Esophagus squamous epithelium (tissue), 5 donors: Measurements from ENCODE around the gene SLC6A1. TPM values are rescaled to one million over a fixed set of nuclear protein-coding genes. Genes with fewer than 3 reads are reported as not detected.

Experiments
- DNase-seq: peaks from one replicate; lab custom pipeline; 2025; lab: John Stamatoyannopoulos, UW
- H3K27ac ChIP-seq, 4 donors: fragments of 200-600 bp; sonication (generic); one replicate each; pipeline ENCODE4 v1.5.1; 2016 to 2019; ENCODE audit warnings: mild to moderate bottlenecking in 1 of 4
- H3K27me3 ChIP-seq, 4 donors: fragments of 200-600 bp; sonication (generic); 1 replicate in 3 of 4; 2 replicates in 1 of 4; pipeline versions ENCODE4 v1.5.1 to v1.6.0; 2017 to 2021; ENCODE audit warnings: antibody characterized with exemption in 1 of 4
- H3K36me3 ChIP-seq, 3 donors: fragments of 200-600 bp; sonication (generic); one replicate each; pipeline ENCODE4 v1.5.1; 2016 to 2019
- H3K4me1 ChIP-seq, 3 donors: fragments of 200-600 bp; sonication (generic); one replicate each; pipeline ENCODE4 v1.5.1; 2017 to 2019
- H3K4me3 ChIP-seq, 4 donors: fragments of 200-600 bp; sonication (generic); 1 replicate in 3 of 4; 2 replicates in 1 of 4; pipeline ENCODE4 v1.5.1; 2016 to 2019; ENCODE audit warnings: mild to moderate bottlenecking in 2 of 4, moderate library complexity in 1 of 4
- H3K9me3 ChIP-seq, 3 donors: fragments of 200-600 bp; sonication (generic); one replicate each; pipeline ENCODE4 v1.5.1; 2016 to 2019
- CTCF ChIP-seq, 6 experiments: fragments of 450-650 bp in 4 of 6; fragments of 200-600 bp in 2 of 6; sonication (generic) in 2 of 6; IDR thresholded peaks; one replicate each; pipeline ENCODE4 v1.5.1; 2016 to 2019; ENCODE audit warnings: antibody characterized with exemption in 6 of 6, mild to moderate bottlenecking in 4 of 6, moderate library complexity in 4 of 6
- POLR2A ChIP-seq, 4 donors: fragments of 450-650 bp; IDR thresholded peaks; one replicate each; pipeline ENCODE4 v1.6.1; 2017; ENCODE audit warnings: antibody characterized with exemption in 4 of 4, mild to moderate bottlenecking in 4 of 4, moderate library complexity in 3 of 4
- WGBS, 2 donors: methylation state at CpG; one replicate each; pipeline ENCODE4 v1.1.5; 2018; 5-methylcytosine and 5-hydroxymethylcytosine counted together
- intact Hi-C: fragments of 100-400 bp; cut with DNase I; formaldehyde crosslinking; loops from one replicate; pipeline ENCODE4 v1.15.0; 2022
- total RNA-seq, 4 donors: library from RNA; depleted of rRNA; stranded (reverse); fragments of >200 nt; gene quantifications; one replicate each; pipeline ENCODE4 v1.1.0, GENCODE V29; 2016
- donor health status: DM: yes; HTN: yes; CAD: no.

Gene SLC6A1
- total RNA-seq, 4 donors from 2014 or later = 8.6 to 34.4 (median 22.3) TPM

GRCh38 chr3:11055496-11055895 lies 62.9 kb downstream of the SLC6A1 start:
- Histone ChIP-seq H3K27me3 (peaks cover 0 to 57% (median 0%) of the 10 kb centered on the region in 4 donors), H3K27ac (no peak overlapping the region), H3K36me3 (no peaks in the 10 kb centered on the region), H3K4me3 (no peak overlapping the region), H3K4me1 (peaks cover 0 to 9% (median 0%) of the 10 kb centered on the region in 3 donors), H3K9me3 (no peaks in the 10 kb centered on the region)
- TF ChIP-seq CTCF (IDR thresholded peaks at IDR 0.05) = no peak
- TF ChIP-seq POLR2A (IDR thresholded peaks at IDR 0.05) = no peak
- DNase-seq = no peak
- intact Hi-C loops = loop anchor here (5.0 kb wide), 2 partner anchors 108 to 298 kb away; no protein-coding TSS in a partner anchor
- WGBS, 2 donors = 87% methylated on average over 7 to 10 of the region's 10 CpGs

GRCh38 chr3:11056531-11057050 lies 64.0 kb downstream of the SLC6A1 start:
- intact Hi-C loops = loop anchor here (5.0 kb wide), 2 partner anchors 109 to 299 kb away; no protein-coding TSS in a partner anchor
- WGBS, 2 donors = 66 to 75% methylated on average over 7 of the region's 8 CpGs
- peaks cover 0 to 18% (median 7%) of the 10 kb centered on the region in 3 donors for H3K4me1 ChIP-seq
- TF ChIP-seq CTCF (IDR thresholded peaks at IDR 0.05) (no peak), POLR2A (IDR thresholded peaks at IDR 0.05) (no peak)
- no peak for DNase-seq
- peaks cover 0 to 47% (median 0%) of the 10 kb centered on the region in 4 donors for H3K27me3 ChIP-seq
- H3K36me3 ChIP-seq = no peaks in the 10 kb centered on the region
- no peak overlapping the region for H3K27ac ChIP-seq
- H3K4me3 ChIP-seq = no peak overlapping the region
- no peaks in the 10 kb centered on the region for H3K9me3 ChIP-seq

- H3K36me3 ChIP-seq = no peaks in the 10 kb centered on the region
- H3K4me3 ChIP-seq = no peak overlapping the region
- 78 to 94% methylated on average over 4 of the region's 4 CpGs for WGBS, 2 donors
- no peaks in the 10 kb centered on the region for H3K9me3 ChIP-seq
- no peak for DNase-seq
- H3K27me3 ChIP-seq = peaks cover 0 to 37% (median 0%) of the 10 kb centered on the region in 4 donors
- H3K4me1 ChIP-seq = peaks cover 0 to 18% (median 7%) of the 10 kb centered on the region in 3 donors
- intact Hi-C loops = loop anchor here (5.0 kb wide), 2 partner anchors 110 to 300 kb away; no protein-coding TSS in a partner anchor
- no peak overlapping the region for H3K27ac ChIP-seq
- TF ChIP-seq POLR2A (IDR thresholded peaks at IDR 0.05) = no peak
- TF ChIP-seq CTCF (IDR thresholded peaks at IDR 0.05) = no peak
These were observed 65.1 kb downstream of the SLC6A1 start for GRCh38 chr3:11057655-11058054.

GRCh38 chr3:11059090-11059798 lies 66.7 kb downstream of the SLC6A1 start:
- H3K4me3 ChIP-seq = no peak overlapping the region
- H3K27me3 ChIP-seq = peaks cover 0 to 34% (median 0%) of the 10 kb centered on the region in 4 donors
- intact Hi-C loops = loop anchor here (5.0 kb wide), 2 partner anchors 112 to 302 kb away; no protein-coding TSS in a partner anchor
- TF ChIP-seq CTCF (IDR thresholded peaks at IDR 0.05) = peak in 5 of 6 experiments; percentile 71 to 94 (median 84)
- no peak for TF ChIP-seq POLR2A (IDR thresholded peaks at IDR 0.05)
- no peaks in the 10 kb centered on the region for H3K36me3 ChIP-seq
- H3K9me3 ChIP-seq = no peaks in the 10 kb centered on the region
- 30 to 31% methylated on average over 11 of the region's 14 CpGs for WGBS, 2 donors
- no peak overlapping the region for H3K27ac ChIP-seq
- peaks cover 0 to 18% (median 7%) of the 10 kb centered on the region in 3 donors for H3K4me1 ChIP-seq
- no peak for DNase-seq

- intact Hi-C loops = loop anchor here (5.0 to 10.0 kb wide), 3 partner anchors 112 to 302 kb away; no protein-coding TSS in a partner anchor
- Histone ChIP-seq H3K9me3 (peaks cover 0 to 3% (median 0%) of the 10 kb centered on the region in 3 donors), H3K27me3 (peaks cover 0 to 34% (median 0%) of the 10 kb centered on the region in 4 donors), H3K27ac (no peak overlapping the region), H3K4me1 (peaks cover 0 to 18% (median 7%) of the 10 kb centered on the region in 3 donors), H3K4me3 (no peak overlapping the region), H3K36me3 (no peaks in the 10 kb centered on the region)
- no peak for DNase-seq
- TF ChIP-seq POLR2A (IDR thresholded peaks at IDR 0.05) (no peak), CTCF (IDR thresholded peaks at IDR 0.05) (no peak)
These were observed 67.2 kb downstream of the SLC6A1 start for GRCh38 chr3:11059799-11060115.
